Mesenchymal stem cell (in vitro differentiated cells and primary cell): ENCODE measurements around the gene MYBPC1.
"Not testable (repeated sequence)": the region's sequence is repeated elsewhere in the genome, so short reads cannot be mapped to it uniquely, and the experiment has no call there.

ENCODE experiments used
- DNase-seq: peaks from one replicate; pipeline ENCODE4 v3.0.0-alpha.2; 2013
- H2AFZ ChIP-seq: one replicate; pipeline ENCODE4 v1.6.1; 2013; ENCODE audit warnings: low read depth, mild to moderate bottlenecking, control low read depth, inconsistent platforms, low read length, moderate library complexity
- H2AK5ac ChIP-seq: 2 replicates; pipeline ENCODE4 v1.6.1; 2013; ENCODE audit warnings: low read length, moderate library complexity, mild to moderate bottlenecking, inconsistent platforms; ENCODE audit not compliant: severe bottlenecking
- H2BK120ac ChIP-seq: one replicate; pipeline ENCODE4 v1.6.1; 2013; ENCODE audit warnings: low read depth, mild to moderate bottlenecking, inconsistent platforms, low read length, moderate library complexity
- H2BK12ac ChIP-seq, 2 experiments: one replicate each; pipeline ENCODE4 v1.6.1; 2013; ENCODE audit warnings: inconsistent platforms in 2 of 2, low read length in 2 of 2, mild to moderate bottlenecking in 2 of 2, moderate library complexity in 2 of 2, control low read depth in 1 of 2
- H2BK15ac ChIP-seq: one replicate; pipeline ENCODE4 v1.6.1; 2013; ENCODE audit warnings: mild to moderate bottlenecking, low read depth, inconsistent platforms; ENCODE audit not compliant: poor library complexity, severe bottlenecking
- H2BK5ac ChIP-seq: 2 replicates; pipeline ENCODE4 v1.6.1; 2013; ENCODE audit warnings: low read depth, mild to moderate bottlenecking, low read length, control low read depth, inconsistent platforms; ENCODE audit not compliant: poor library complexity, severe bottlenecking
- H3K14ac ChIP-seq, 2 experiments: one replicate each; pipeline ENCODE4 v1.6.1; 2013; ENCODE audit warnings: inconsistent platforms in 2 of 2, low read length in 2 of 2, control low read depth in 1 of 2, mild to moderate bottlenecking in 1 of 2, moderate library complexity in 1 of 2
- H3K18ac ChIP-seq, 2 experiments: one replicate each; pipeline ENCODE4 v1.6.1; 2013; ENCODE audit warnings: inconsistent platforms in 2 of 2, low read length in 2 of 2, control low read depth in 1 of 2, low read depth in 1 of 2, mild to moderate bottlenecking in 1 of 2
- H3K23ac ChIP-seq, 2 experiments: one replicate each; pipeline ENCODE4 v1.6.1; 2013; ENCODE audit warnings: inconsistent platforms in 2 of 2, low read length in 2 of 2, mild to moderate bottlenecking in 2 of 2, moderate library complexity in 2 of 2, control low read depth in 1 of 2
- H3K27ac ChIP-seq: 2 replicates; pipeline ENCODE4 v1.5.1; 2013; ENCODE audit warnings: mild to moderate bottlenecking, moderate library complexity, low read length, control low read depth, inconsistent platforms; ENCODE audit not compliant: poor library complexity, severe bottlenecking
- H3K27me3 ChIP-seq, 2 experiments: 2 replicates each; pipeline versions ENCODE4 v1.6.1 to v1.7.0; 2013; ENCODE audit warnings: low read length in 2 of 2, mild to moderate bottlenecking in 2 of 2, moderate library complexity in 2 of 2, control low read depth in 1 of 2, inconsistent platforms in 1 of 2; ENCODE audit not compliant: control insufficient read depth in 1 of 2, insufficient read depth in 1 of 2
- H3K36me3 ChIP-seq, 2 experiments: 2 replicates each; pipeline versions ENCODE4 v1.6.1 to v1.7.0; 2013; ENCODE audit warnings: low read length in 2 of 2, control low read depth in 1 of 2, inconsistent platforms in 1 of 2, low read depth in 1 of 2, mild to moderate bottlenecking in 1 of 2; ENCODE audit not compliant: insufficient read depth in 2 of 2, control insufficient read depth in 1 of 2
- H3K4ac ChIP-seq, 2 experiments: one replicate each; pipeline ENCODE4 v1.6.1; 2013; ENCODE audit warnings: inconsistent platforms in 2 of 2, low read length in 2 of 2, mild to moderate bottlenecking in 2 of 2, moderate library complexity in 2 of 2, control low read depth in 1 of 2, low read depth in 1 of 2
- H3K4me1 ChIP-seq: 2 replicates; pipeline ENCODE4 v1.6.1; 2013; ENCODE audit warnings: low read depth, low read length, control low read depth; ENCODE audit not compliant: control insufficient read depth, insufficient read depth
- H3K4me2 ChIP-seq: 2 replicates; pipeline ENCODE4 v1.6.1; 2013; ENCODE audit warnings: low read length, mild to moderate bottlenecking, inconsistent platforms; ENCODE audit not compliant: poor library complexity, severe bottlenecking
- H3K4me3 ChIP-seq, 2 experiments: 2 replicates each; pipeline versions ENCODE4 v1.5.1 to v1.7.0; 2013; ENCODE audit warnings: low read length in 2 of 2, mild to moderate bottlenecking in 2 of 2, control low read depth in 1 of 2, low read depth in 1 of 2; ENCODE audit not compliant: insufficient read depth in 1 of 2
- H3K79me1 ChIP-seq: replicated peaks from 2 replicates; pipeline ENCODE4 v1.6.1; 2013; ENCODE audit warnings: mild to moderate bottlenecking, control low read depth, low read length, inconsistent platforms; ENCODE audit not compliant: poor library complexity, severe bottlenecking
- H3K9ac ChIP-seq: 2 replicates; pipeline ENCODE4 v1.7.0; 2013; ENCODE audit warnings: mild to moderate bottlenecking, low read length, moderate library complexity
- H3K9me3 ChIP-seq: 2 replicates; pipeline ENCODE4 v1.7.0; 2013; ENCODE audit warnings: mild to moderate bottlenecking, low read length; ENCODE audit not compliant: control insufficient read depth
- H4K8ac ChIP-seq: one replicate; pipeline ENCODE4 v1.6.1; 2013; ENCODE audit warnings: inconsistent platforms, mild to moderate bottlenecking, low read length, moderate library complexity
- H4K91ac ChIP-seq: one replicate; pipeline ENCODE4 v1.6.1; 2013; ENCODE audit warnings: mild to moderate bottlenecking, low read length, inconsistent platforms
- WGBS: methylation state at CpG from one replicate; pipeline ENCODE4 v1.1.7; 2013; ENCODE audit warnings: mixed read lengths; 5-methylcytosine and 5-hydroxymethylcytosine counted together

Gene MYBPC1

DNA sequence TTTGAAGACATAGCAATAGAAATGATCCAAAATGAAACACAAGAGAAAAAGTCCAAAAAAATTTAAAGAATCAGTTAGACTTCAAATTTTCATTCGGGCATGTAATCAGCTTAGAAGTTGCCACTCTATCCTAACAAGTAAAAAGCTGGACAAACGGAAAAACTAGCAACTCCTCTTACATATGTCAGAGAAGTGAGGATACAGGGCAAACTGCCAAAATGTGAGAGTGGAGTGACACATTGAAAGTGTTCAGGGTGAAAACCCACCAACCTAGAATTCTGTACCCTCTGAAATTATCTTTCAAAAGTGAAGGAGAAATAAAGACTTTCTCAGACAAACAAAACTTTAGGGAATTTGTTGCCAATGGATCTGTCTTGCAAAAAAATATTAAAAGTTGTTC, 60.6 kb downstream of the MYBPC1 start:
- H2BK12ac ChIP-seq = no peak overlapping the region
- no peak overlapping the region for H4K8ac ChIP-seq
- no peak overlapping the region for H2BK120ac ChIP-seq
- WGBS = no CpG with 5 or more reads among the region's 2 CpGs
- H3K23ac ChIP-seq = no peak overlapping the region
- no peak overlapping the region for H3K4ac ChIP-seq
- H4K91ac ChIP-seq = no peak overlapping the region
- H2BK15ac ChIP-seq = no peak overlapping the region
- H2BK5ac ChIP-seq = no peak overlapping the region
- no peak overlapping the region for H3K4me2 ChIP-seq
- no peaks in the 10 kb centered on the region for H3K4me1 ChIP-seq
- H2AK5ac ChIP-seq = no peak overlapping the region
- no peak overlapping the region for H3K9ac ChIP-seq
- no peak overlapping the region for H3K27ac ChIP-seq
- no peak overlapping the region for H3K18ac ChIP-seq
- H3K4me3 ChIP-seq = no peak overlapping the region
- no peaks in the 10 kb centered on the region for H3K9me3 ChIP-seq
- no peaks in the 10 kb centered on the region for H3K79me1 ChIP-seq
- H3K14ac ChIP-seq = no peak overlapping the region
- no peaks in the 10 kb centered on the region for H3K36me3 ChIP-seq
- DNase-seq = no peak
- H2AFZ ChIP-seq = no peak overlapping the region
- H3K27me3 ChIP-seq = peaks cover 0 to 6% of the 10 kb centered on the region in 2 experiments

DNA sequence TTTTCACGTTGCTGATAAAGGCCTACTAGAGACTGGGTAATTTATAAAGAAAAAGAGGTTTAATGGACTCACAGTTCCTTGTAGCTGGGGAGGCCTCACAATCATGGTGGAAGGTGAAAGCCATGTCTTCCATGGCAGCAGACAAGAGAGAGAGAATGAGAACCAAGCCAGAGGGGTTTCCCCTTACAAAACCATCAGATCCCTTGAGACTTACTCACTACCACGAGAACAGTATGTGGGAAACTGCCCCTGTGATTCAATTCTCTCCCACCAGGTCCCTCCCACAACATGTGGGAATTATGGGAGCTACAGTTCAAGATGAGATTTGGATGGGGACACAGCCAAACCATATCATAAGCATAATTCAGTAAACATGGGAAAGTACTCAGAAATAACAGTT, 65.9 kb downstream of the MYBPC1 start:
- DNase-seq, H3K4ac ChIP-seq, H2BK5ac ChIP-seq, H2AK5ac ChIP-seq, H3K9ac ChIP-seq, H3K79me1 ChIP-seq, H2BK15ac ChIP-seq, H3K9me3 ChIP-seq, H3K36me3 ChIP-seq, H3K14ac ChIP-seq, H3K18ac ChIP-seq, H4K8ac ChIP-seq, H3K4me3 ChIP-seq, H3K4me1 ChIP-seq, H3K4me2 ChIP-seq, H3K23ac ChIP-seq, H4K91ac ChIP-seq, H2BK120ac ChIP-seq, H2BK12ac ChIP-seq, H3K27ac ChIP-seq, H2AFZ ChIP-seq: not testable (repeated sequence)
- peaks cover 0 to 14% of the 10 kb centered on the region in 2 experiments for H3K27me3 ChIP-seq
- 88% methylated on average over 1 of the region's 2 CpGs for WGBS

DNA sequence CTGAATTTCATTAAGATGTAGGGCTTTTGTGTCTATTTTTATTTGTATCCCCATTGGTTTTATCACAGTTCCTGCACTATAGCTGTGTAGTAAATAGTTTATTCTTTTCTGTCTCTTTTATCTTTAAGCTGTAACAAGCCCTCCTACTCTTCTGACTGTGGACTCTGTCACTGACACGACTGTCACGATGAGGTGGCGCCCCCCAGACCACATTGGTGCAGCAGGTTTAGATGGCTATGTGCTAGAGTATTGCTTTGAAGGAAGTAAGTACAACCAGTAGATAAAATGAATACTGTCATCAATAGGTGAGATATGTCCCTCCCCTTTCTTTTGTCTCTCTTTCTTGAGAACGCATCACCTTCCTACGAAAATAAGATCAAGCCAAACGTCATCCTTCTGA, 68.5 kb downstream of the MYBPC1 start:
- no peaks in the 10 kb centered on the region for H3K36me3 ChIP-seq
- H3K4me1 ChIP-seq = no peaks in the 10 kb centered on the region
- no peak overlapping the region for H2BK5ac ChIP-seq
- H3K4me2 ChIP-seq = no peak overlapping the region
- no peak overlapping the region for H2BK120ac ChIP-seq
- no peak overlapping the region for H3K27ac ChIP-seq
- no peak overlapping the region for H2AFZ ChIP-seq
- H3K27me3 ChIP-seq = peaks cover 0 to 21% of the 10 kb centered on the region in 2 experiments
- H2BK15ac ChIP-seq = no peak overlapping the region
- no peaks in the 10 kb centered on the region for H3K79me1 ChIP-seq
- no peak overlapping the region for H3K23ac ChIP-seq
- WGBS = 100% methylated on average over 2 of the region's 6 CpGs
- no peak overlapping the region for H4K8ac ChIP-seq
- no peak overlapping the region for H3K14ac ChIP-seq
- H2BK12ac ChIP-seq = no peak overlapping the region
- no peak for DNase-seq
- H3K9me3 ChIP-seq = no peaks in the 10 kb centered on the region
- no peak overlapping the region for H4K91ac ChIP-seq
- no peak overlapping the region for H3K4me3 ChIP-seq
- no peak overlapping the region for H2AK5ac ChIP-seq
- no peak overlapping the region for H3K18ac ChIP-seq
- no peak overlapping the region for H3K9ac ChIP-seq
- no peak overlapping the region for H3K4ac ChIP-seq

DNA sequence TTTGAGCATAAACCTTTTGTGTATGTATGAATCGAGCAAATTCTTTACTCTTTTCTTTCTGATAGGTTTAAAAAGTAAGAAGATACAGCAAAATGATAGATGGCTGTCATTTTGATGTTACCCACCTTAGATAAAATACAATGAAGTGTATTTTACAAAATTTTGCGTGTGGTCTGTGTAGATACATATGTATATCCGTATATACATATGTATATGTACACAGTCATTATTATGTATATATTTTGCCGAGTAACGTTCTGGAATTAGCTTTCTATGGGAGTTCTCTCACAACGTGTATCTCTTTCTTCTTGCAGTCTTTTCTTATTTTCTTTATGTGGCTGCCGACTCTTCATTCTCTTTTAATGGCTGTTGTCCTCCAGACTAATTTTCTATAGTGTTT, 70.2 kb downstream of the MYBPC1 start:
- H3K36me3 ChIP-seq = no peaks in the 10 kb centered on the region
- no peak overlapping the region for H3K4me3 ChIP-seq
- no peak overlapping the region for H2BK15ac ChIP-seq
- no peak overlapping the region for H2AK5ac ChIP-seq
- H4K91ac ChIP-seq = no peak overlapping the region
- no peak overlapping the region for H2AFZ ChIP-seq
- H3K18ac ChIP-seq = no peak overlapping the region
- H2BK12ac ChIP-seq = no peak overlapping the region
- H4K8ac ChIP-seq = no peak overlapping the region
- H3K79me1 ChIP-seq = no peaks in the 10 kb centered on the region
- DNase-seq = no peak
- H3K27ac ChIP-seq = no peak overlapping the region
- H3K9ac ChIP-seq = no peak overlapping the region
- no peak overlapping the region for H3K23ac ChIP-seq
- H3K4ac ChIP-seq = no peak overlapping the region
- peaks cover 0 to 15% of the 10 kb centered on the region in 2 experiments for H3K27me3 ChIP-seq
- H3K9me3 ChIP-seq = no peaks in the 10 kb centered on the region
- H3K4me2 ChIP-seq = no peak overlapping the region
- no peak overlapping the region for H3K14ac ChIP-seq
- no peak overlapping the region for H2BK120ac ChIP-seq
- WGBS = 71% methylated on average over 5 of the region's 7 CpGs
- H3K4me1 ChIP-seq = no peaks in the 10 kb centered on the region
- H2BK5ac ChIP-seq = no peak overlapping the region
